H9 (cell line): ENCODE measurements around the gene MICAL2. TPM values are rescaled to one million over a fixed set of nuclear protein-coding genes. Genes with fewer than 3 reads are reported as not detected.

Source experiments
- DNase-seq: peaks from one replicate; pipeline ENCODE4 v3.0.0-alpha.2; 2017
- H2AFZ ChIP-seq: one replicate; pipeline ENCODE4 v1.6.1; 2013; ENCODE audit warnings: mild to moderate bottlenecking, low read length, control low read depth, moderate library complexity
- H2AK5ac ChIP-seq: 2 replicates; pipeline ENCODE4 v1.6.1; 2013; ENCODE audit warnings: low read length, control low read depth, mixed read lengths; ENCODE audit not compliant: insufficient read length
- H2BK120ac ChIP-seq: one replicate; pipeline ENCODE4 v1.6.1; 2013; ENCODE audit warnings: low read depth, mild to moderate bottlenecking, low read length, control low read depth, inconsistent platforms; ENCODE audit not compliant: poor library complexity, severe bottlenecking
- H2BK12ac ChIP-seq: 2 replicates; pipeline ENCODE4 v1.6.1; 2013; ENCODE audit warnings: low read length, control low read depth, mixed read lengths, low read depth; ENCODE audit not compliant: insufficient read length
- H2BK15ac ChIP-seq: 2 replicates; pipeline ENCODE4 v1.6.1; 2013; ENCODE audit warnings: low read depth, low read length, control low read depth
- H2BK20ac ChIP-seq: one replicate; pipeline ENCODE4 v1.6.1; 2013; ENCODE audit warnings: low read depth, mild to moderate bottlenecking, low read length, control low read depth, inconsistent platforms; ENCODE audit not compliant: poor library complexity, severe bottlenecking
- H2BK5ac ChIP-seq: 2 replicates; pipeline ENCODE4 v1.6.1; 2013; ENCODE audit warnings: low read length, control low read depth, mixed read lengths; ENCODE audit not compliant: insufficient read length
- H3K14ac ChIP-seq: 2 replicates; pipeline ENCODE4 v1.6.1; 2013; ENCODE audit warnings: low read length, control low read depth; ENCODE audit not compliant: insufficient read depth
- H3K18ac ChIP-seq: 2 replicates; pipeline ENCODE4 v1.6.1; 2013; ENCODE audit warnings: low read depth, mild to moderate bottlenecking, mixed read lengths, low read length, control low read depth; ENCODE audit not compliant: insufficient read length
- H3K23ac ChIP-seq: 2 replicates; pipeline ENCODE4 v1.6.1; 2013; ENCODE audit warnings: low read length, control low read depth, mixed read lengths, low read depth; ENCODE audit not compliant: insufficient read length
- H3K23me2 ChIP-seq: 2 replicates; pipeline ENCODE4 v1.6.1; 2013; ENCODE audit warnings: low read depth, mild to moderate bottlenecking, mixed read lengths, low read length, control low read depth; ENCODE audit not compliant: insufficient read length, poor library complexity, severe bottlenecking
- H3K27ac ChIP-seq: 2 replicates; pipeline ENCODE4 v1.5.1; 2013; ENCODE audit warnings: low read length, control low read depth, mixed read lengths, low read depth; ENCODE audit not compliant: insufficient read length
- H3K27me3 ChIP-seq: 2 replicates; pipeline ENCODE4 v1.6.1; 2013; ENCODE audit warnings: low read length, control low read depth, inconsistent platforms; ENCODE audit not compliant: insufficient read depth
- H3K4ac ChIP-seq: 2 replicates; pipeline ENCODE4 v1.6.1; 2013; ENCODE audit warnings: low read depth, mild to moderate bottlenecking, control low read depth, inconsistent platforms, low read length, moderate library complexity
- H3K4me1 ChIP-seq: 2 replicates; pipeline ENCODE4 v1.6.1; 2013; ENCODE audit warnings: low read length, control low read depth, inconsistent platforms; ENCODE audit not compliant: insufficient read depth
- H3K4me2 ChIP-seq: 2 replicates; pipeline ENCODE4 v1.6.1; 2013; ENCODE audit warnings: low read length, control low read depth, mixed read lengths; ENCODE audit not compliant: insufficient read length, insufficient read depth
- H3K56ac ChIP-seq: 2 replicates; pipeline ENCODE4 v1.6.1; 2013; ENCODE audit warnings: low read depth, mild to moderate bottlenecking, mixed read lengths, low read length, control low read depth; ENCODE audit not compliant: insufficient read length
- H3K79me1 ChIP-seq: 2 replicates; pipeline ENCODE4 v1.6.1; 2013; ENCODE audit warnings: low read depth, mild to moderate bottlenecking, moderate library complexity, low read length, control low read depth, inconsistent platforms; ENCODE audit not compliant: insufficient read depth, poor library complexity, severe bottlenecking
- H3K79me2 ChIP-seq: 2 replicates; pipeline ENCODE4 v1.6.1; 2013; ENCODE audit warnings: low read length, control low read depth, inconsistent platforms; ENCODE audit not compliant: insufficient read depth
- H3K9ac ChIP-seq: 2 replicates; pipeline ENCODE4 v1.6.1; 2013; ENCODE audit warnings: low read length, control low read depth, mixed read lengths; ENCODE audit not compliant: insufficient read length; ENCODE audit errors: extremely low read depth
- H3K9me3 ChIP-seq: one replicate; pipeline ENCODE4 v1.6.1; 2013; ENCODE audit warnings: low read depth, low read length, inconsistent platforms; ENCODE audit not compliant: control insufficient read depth
- H3T11ph ChIP-seq: one replicate; pipeline ENCODE4 v1.6.1; 2013; ENCODE audit warnings: mild to moderate bottlenecking, low read length, control low read depth, inconsistent platforms
- H4K20me1 ChIP-seq: one replicate; pipeline ENCODE4 v1.6.1; 2013; ENCODE audit not compliant: control insufficient read depth, insufficient read length, insufficient read depth
- H4K5ac ChIP-seq: 2 replicates; pipeline ENCODE4 v1.6.1; 2013; ENCODE audit warnings: low read depth, mild to moderate bottlenecking, mixed read lengths, low read length, control low read depth; ENCODE audit not compliant: insufficient read length
- H4K8ac ChIP-seq: replicated peaks from 2 replicates; pipeline ENCODE4 v1.6.1; 2013; ENCODE audit warnings: low read length, control low read depth, mixed read lengths, low read depth; ENCODE audit not compliant: insufficient read length
- H4K91ac ChIP-seq: 2 replicates; pipeline ENCODE4 v1.6.1; 2013; ENCODE audit warnings: low read depth, mild to moderate bottlenecking, moderate library complexity, mixed read lengths, low read length, control low read depth; ENCODE audit not compliant: insufficient read length
- H3K27ac Mint-ChIP-seq, 3 experiments: 2 replicates in 2 of 3; 3 replicates in 1 of 3; pipeline ENCODE4 v1.8.0; 2020 to 2021; ENCODE audit warnings: mixed read lengths in 3 of 3, mild to moderate bottlenecking in 1 of 3, moderate library complexity in 1 of 3
- H3K27me3 Mint-ChIP-seq: 2 replicates; pipeline ENCODE4 v1.8.0; 2021; ENCODE audit warnings: low read depth, mild to moderate bottlenecking, moderate library complexity, mixed read lengths
- H3K36me3 Mint-ChIP-seq, 3 experiments: 2 replicates in 2 of 3; 3 replicates in 1 of 3; pipeline ENCODE4 v1.8.0; 2020 to 2021; ENCODE audit warnings: low read depth in 3 of 3, mixed read lengths in 3 of 3; ENCODE audit not compliant: insufficient read depth in 1 of 3
- H3K4me1 Mint-ChIP-seq, 2 experiments: 2 replicates each; pipeline ENCODE4 v1.8.0; 2020; ENCODE audit warnings: mixed read lengths in 2 of 2
- H3K4me3 Mint-ChIP-seq, 2 experiments: 2 replicates in 1 of 2; 3 replicates in 1 of 2; pipeline ENCODE4 v1.8.0; 2020 to 2021; ENCODE audit warnings: mild to moderate bottlenecking in 2 of 2, mixed read lengths in 2 of 2, moderate library complexity in 1 of 2
- H3K9me3 Mint-ChIP-seq, 2 experiments: 2 replicates in 1 of 2; 3 replicates in 1 of 2; pipeline ENCODE4 v1.8.0; 2020; ENCODE audit warnings: mild to moderate bottlenecking in 2 of 2, mixed read lengths in 2 of 2, moderate library complexity in 1 of 2
- CTCF ChIP-seq: fragments of 200-600 bp; sonication (generic); conservative IDR thresholded peaks from 3 replicates; pipeline ENCODE4 v1.8.0; 2021; ENCODE audit warnings: antibody characterized with exemption, mild to moderate bottlenecking
- WGBS: extraction: QIAGEN DNeasy Blood & Tissue Kit; methylation state at CpG from one replicate; pipeline ENCODE4 v1.1.7; 2013; ENCODE audit warnings: missing lambda C conversion rate, low lambda C conversion rate, mixed read lengths; ENCODE audit not compliant: insufficient read length; ENCODE audit errors: extremely low coverage; 5-methylcytosine and 5-hydroxymethylcytosine counted together
- total RNA-seq: library from RNA; stranded (reverse); gene quantifications from 2 replicates; pipeline ENCODE4 v1.2.1, GENCODE V29; 2021

Gene MICAL2
- total RNA-seq, 1 experiment from 2014 or later, result 4.7 TPM

- H3K4ac ChIP-seq, result no peak overlapping the region
- no peak overlapping the region for H3K27ac ChIP-seq
- H3K27me3 ChIP-seq, result no peaks in the 10 kb centered on the region
- H2BK20ac ChIP-seq, result no peak overlapping the region
- H3K79me2 ChIP-seq, result no peaks in the 10 kb centered on the region
- H2AK5ac ChIP-seq, result no peak overlapping the region
- Mint-ChIP-seq H3K4me1 (peaks cover 5 to 13% of the 10 kb centered on the region in 2 experiments), H3K27ac (peak overlapping the region in 1 of 3 experiments; percentile 53; a peak in 1 of 7 replicates), H3K27me3 (peaks cover 4% of the 10 kb centered on the region), H3K36me3 (no peaks in the 10 kb centered on the region), H3K9me3 (no peaks in the 10 kb centered on the region), H3K4me3 (no peak overlapping the region)
- no peak overlapping the region for H2BK15ac ChIP-seq
- no peak overlapping the region for H4K91ac ChIP-seq
- H3K56ac ChIP-seq, result no peak overlapping the region
- H4K20me1 ChIP-seq, result no peaks in the 10 kb centered on the region
- H3K4me2 ChIP-seq, result no peak overlapping the region
- TF ChIP-seq CTCF, result peak; percentile 76
- H3K9ac ChIP-seq, result no peak overlapping the region
- H4K8ac ChIP-seq, result no peak overlapping the region
- H2BK120ac ChIP-seq, result no peak overlapping the region
- no peaks in the 10 kb centered on the region for H3K23me2 ChIP-seq
- WGBS, result no CpG with 5 or more reads among the region's 13 CpGs
- no peak overlapping the region for H3K14ac ChIP-seq
- H3K79me1 ChIP-seq, result no peaks in the 10 kb centered on the region
- H2AFZ ChIP-seq, result no peak overlapping the region
- DNase-seq, result no peak
- H2BK12ac ChIP-seq, result no peak overlapping the region
- H4K5ac ChIP-seq, result no peak overlapping the region
- H2BK5ac ChIP-seq, result no peak overlapping the region
- H3K18ac ChIP-seq, result no peak overlapping the region
- no peaks in the 10 kb centered on the region for H3K9me3 ChIP-seq
- no peaks in the 10 kb centered on the region for H3K4me1 ChIP-seq
- no peak overlapping the region for H3T11ph ChIP-seq
- H3K23ac ChIP-seq, result no peak overlapping the region
These were observed 125.8 kb downstream of the MICAL2 start for GRCh38 chr11:12235947-12236743.
